ENCODE data around the gene IFNLR1. TPM values are rescaled to one million over a fixed set of nuclear protein-coding genes. Genes with fewer than 3 reads are reported as not detected.

IFNLR1 gene
- total RNA-seq, 4 donors from 2014 or later, result 2.5 to 4.6 (median 3.5) TPM

DNA sequence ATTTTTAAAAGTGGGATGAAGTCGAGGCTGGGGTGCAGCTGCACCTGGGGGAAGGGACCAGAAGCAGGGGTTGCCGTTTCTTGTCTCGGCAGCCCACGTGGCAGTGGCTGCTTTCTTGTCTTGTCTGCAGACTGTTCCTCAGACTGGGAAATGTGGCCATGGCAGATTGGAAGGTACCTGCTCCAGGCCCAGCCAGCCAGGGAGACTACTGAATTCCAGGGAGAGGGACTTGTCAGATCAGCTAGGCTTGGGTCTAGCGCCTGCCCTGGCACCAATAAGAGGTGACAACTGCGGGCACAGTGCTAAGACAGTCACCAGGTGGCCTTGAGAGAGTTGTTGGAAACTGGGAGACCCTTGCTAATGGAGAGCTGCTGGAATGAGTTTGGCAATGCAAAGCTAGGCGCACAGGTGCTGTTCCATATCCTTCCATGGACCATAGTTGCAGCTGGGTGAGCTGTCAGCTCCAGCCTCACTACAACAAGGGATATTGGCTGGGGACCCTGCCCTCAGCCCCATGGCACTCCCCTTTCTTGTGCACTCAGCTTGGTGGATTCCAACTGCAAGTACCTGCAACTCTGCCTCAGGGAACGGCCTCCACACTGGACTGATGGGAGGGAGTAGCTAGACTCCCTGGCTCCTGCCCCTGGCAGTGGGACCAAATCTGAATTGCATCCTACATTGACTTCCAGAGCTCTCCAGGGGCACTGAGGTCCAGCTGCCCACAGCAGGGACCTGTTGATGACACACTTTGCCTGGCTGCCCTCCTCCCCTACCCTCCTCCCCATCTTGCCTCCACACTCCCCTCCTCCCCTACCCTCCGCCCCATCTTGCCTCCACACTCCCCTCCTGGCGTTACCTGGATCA, 34.2 kb downstream of the IFNLR1 start:
- intact Hi-C loops (cut with DNase I), result no loop called here
- Histone ChIP-seq H3K4me1 (peaks cover 0 to 24% (median 5%) of the 10 kb centered on the region in 3 donors), H3K4me3 (no peak overlapping the region), H3K27me3 (peaks cover 0 to 35% (median 0%) of the 10 kb centered on the region in 4 donors), H3K9me3 (no peaks in the 10 kb centered on the region), H3K36me3 (peaks cover 0 to 21% (median 0%) of the 10 kb centered on the region in 3 donors), H3K27ac (no peak overlapping the region)
- DNase-seq, result no peak
- no peak for TF ChIP-seq CTCF (IDR thresholded peaks at IDR 0.05)
- TF ChIP-seq POLR2A (IDR thresholded peaks at IDR 0.05), result no peak
- WGBS, 2 donors, result 82 to 89% methylated on average over 7 to 9 of the region's 10 CpGs

DNA sequence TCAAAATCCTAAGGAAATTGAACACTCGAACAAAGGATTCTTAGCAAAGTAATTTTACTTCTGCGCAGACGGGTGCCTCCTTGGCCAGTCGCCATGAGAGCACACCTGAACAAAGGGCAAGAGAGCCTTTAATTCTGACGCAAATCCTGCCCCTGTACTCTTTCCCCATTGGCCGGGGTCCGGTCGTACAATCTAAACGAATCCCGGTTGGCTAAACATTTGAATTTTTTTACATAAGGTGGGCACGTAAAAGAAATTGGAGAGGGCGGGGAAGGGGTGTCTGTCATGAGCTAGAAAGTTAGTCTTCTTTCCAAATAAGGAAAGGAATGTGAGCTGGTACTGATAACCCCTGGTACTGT, 35.9 kb downstream of the IFNLR1 start:
- Histone ChIP-seq H3K4me1 (peaks cover 0 to 24% (median 5%) of the 10 kb centered on the region in 3 donors), H3K4me3 (no peak overlapping the region), H3K27me3 (peaks cover 0 to 29% (median 0%) of the 10 kb centered on the region in 4 donors), H3K27ac (peak overlapping the region in 2 of 4 donors; percentile 33 to 78), H3K36me3 (peaks cover 0 to 3% (median 0%) of the 10 kb centered on the region in 3 donors), H3K9me3 (no peaks in the 10 kb centered on the region)
- 4 to 20% methylated on average over 12 of the region's 12 CpGs for WGBS, 2 donors
- no peak for DNase-seq
- intact Hi-C loops (cut with DNase I), result no loop called here
- TF ChIP-seq CTCF (IDR thresholded peaks at IDR 0.05) (no peak), POLR2A (IDR thresholded peaks at IDR 0.05) (no peak)

GRCh38 chr1:24150234-24151174, 36.6 kb downstream of the IFNLR1 start:
- TF ChIP-seq CTCF (IDR thresholded peaks at IDR 0.05) (peak; percentile 79 to 97 (median 94)), POLR2A (IDR thresholded peaks at IDR 0.05) (no peak)
- H3K27me3 ChIP-seq, result peaks cover 0 to 29% (median 0%) of the 10 kb centered on the region in 4 donors
- DNase-seq, result peak; percentile 40
- no peaks in the 10 kb centered on the region for H3K36me3 ChIP-seq
- H3K4me1 ChIP-seq, result peaks cover 0 to 24% (median 5%) of the 10 kb centered on the region in 3 donors
- intact Hi-C loops (cut with DNase I), result no loop called here
- WGBS, 2 donors, result 12 to 19% methylated on average over 16 to 21 of the region's 36 CpGs
- H3K9me3 ChIP-seq, result no peaks in the 10 kb centered on the region
- peak overlapping the region; percentile 11 to 81 (median 74) for H3K27ac ChIP-seq
- peak overlapping the region in 3 of 4 donors; percentile 31 to 41 (median 35) for H3K4me3 ChIP-seq

GRCh38 chr1:24149866-24150233, 37.2 kb downstream of the IFNLR1 start:
- 31 to 32% methylated on average over 5 of the region's 5 CpGs for WGBS, 2 donors
- Histone ChIP-seq H3K27ac (peak overlapping the region; percentile 11 to 81 (median 74)), H3K4me1 (peaks cover 0 to 24% (median 5%) of the 10 kb centered on the region in 3 donors), H3K9me3 (no peaks in the 10 kb centered on the region), H3K27me3 (peaks cover 0 to 29% (median 0%) of the 10 kb centered on the region in 4 donors), H3K4me3 (peak overlapping the region in 3 of 4 donors; percentile 31 to 41 (median 35)), H3K36me3 (no peaks in the 10 kb centered on the region)
- TF ChIP-seq POLR2A (IDR thresholded peaks at IDR 0.05), result no peak
- no peak for TF ChIP-seq CTCF (IDR thresholded peaks at IDR 0.05)
- no peak for DNase-seq
- intact Hi-C loops (cut with DNase I), result no loop called here

Data from esophagus squamous epithelium (tissue), 5 donors.